HepG2 (cell line): Measurements from ENCODE around the gene SECTM1. TPM values are rescaled to one million over a fixed set of nuclear protein-coding genes. Genes with fewer than 3 reads are reported as not detected.

ENCODE experiments used
- DBP ChIP-seq: sonication (generic); formaldehyde crosslinking; IDR thresholded peaks from 2 replicates; pipeline ENCODE4 v1.4.0; 2020; ENCODE audit warnings: missing genetic modification reagents; ENCODE audit errors: not compliant biosample characterization
- ELF1 ChIP-seq: sonication (generic); formaldehyde crosslinking; IDR thresholded peaks from 2 replicates; pipeline ENCODE4 v1.4.0; 2020; ENCODE audit warnings: missing genetic modification reagents
- GPBP1L1 ChIP-seq: sonication (generic); formaldehyde crosslinking; IDR thresholded peaks from 2 replicates; pipeline ENCODE4 v1.5.0; 2020; ENCODE audit warnings: mild to moderate bottlenecking, missing genetic modification reagents
- NCOR1 ChIP-seq: fragments of 200-600 bp; sonication (generic); IDR thresholded peaks from 2 replicates; pipeline ENCODE4 v1.7.0; 2017; ENCODE audit warnings: antibody characterized with exemption, low read length, borderline replicate concordance
- REST ChIP-seq, 2 experiments: IDR thresholded peaks; 2 replicates each; pipeline ENCODE4 v1.6.1; 2011 to 2012; ENCODE audit warnings: low read length in 2 of 2, borderline replicate concordance in 1 of 2, low read depth in 1 of 2, mild to moderate bottlenecking in 1 of 2, moderate library complexity in 1 of 2
- ZNF280B ChIP-seq: sonication (generic); formaldehyde crosslinking; IDR thresholded peaks from 2 replicates; pipeline ENCODE4 v1.5.0; 2020; ENCODE audit warnings: missing genetic modification reagents, mild to moderate bottlenecking, borderline replicate concordance
- ZNF318 ChIP-seq: sonication (generic); formaldehyde crosslinking; IDR thresholded peaks from 2 replicates; pipeline ENCODE4 v1.4.0; 2020; ENCODE audit warnings: mild to moderate bottlenecking, missing genetic modification reagents
- ZNF704 ChIP-seq: sonication (generic); formaldehyde crosslinking; IDR thresholded peaks from 2 replicates; pipeline ENCODE4 v1.8.1; 2023; ENCODE audit warnings: mild to moderate bottlenecking, inconsistent platforms, moderate library complexity, missing genetic modification reagents, borderline replicate concordance
- ZNF766 ChIP-seq: sonication (generic); formaldehyde crosslinking; IDR thresholded peaks from 2 replicates; pipeline ENCODE4 v1.5.0; 2020; ENCODE audit warnings: missing genetic modification reagents, borderline replicate concordance
- polyA plus RNA-seq, 8 experiments: library from polyadenylated mRNA; depleted of rRNA in 3 of 8; stranded (reverse) in 7 of 8; unstranded in 1 of 8; fragments of >200 nt; fragmentation: Illumina TruSeq in 4 of 8; extraction: Trizol in 4 of 8; gene quantifications; 2 replicates each; pipeline versions ENCODE4 v1.2.1 to v1.2.3, GENCODE V29; 2011 to 2016; ENCODE audit warnings: low read depth in 4 of 8, missing spikeins in 1 of 8, mixed read lengths in 1 of 8; ENCODE audit not compliant: insufficient read depth in 1 of 8
- total RNA-seq, 5 experiments: library from RNA; depleted of rRNA; stranded (reverse); fragments of >200 nt; fragmentation: Illumina TruSeq; extraction: Trizol; gene quantifications; 2 replicates each; pipeline ENCODE4 v1.2.3, GENCODE V29; 2016; ENCODE audit warnings: low read depth in 1 of 5

Gene SECTM1
- total and polyA plus RNA-seq, 2 of the 13 experiments (the other 11 are each of a cell fraction or from before 2014, with no cell fraction given): 3.5 to 5.3 TPM

GRCh38 chr17:82367724-82368524, 34.4 kb upstream of the SECTM1 start (continued):
- no peak for TF ChIP-seq GPBP1L1
- 0 out of 2 replicates have a peak, but pooled peaks have one; percentile 58 for TF ChIP-seq ZNF704
- peak in 1 of 2 experiments; percentile 72; a peak in 1 of 4 replicates for TF ChIP-seq REST (IDR thresholded peaks at IDR 0.05; ENCODE audit: borderline replicate concordance in 1 of 2, low read depth in 1 of 2, low read length in 2 of 2)
- no peak for TF ChIP-seq ZNF280B (CRISPR knock-in tag)
- TF ChIP-seq ELF1: peak; percentile 77
- no peak for TF ChIP-seq ZNF766 (CRISPR knock-in tag)
- TF ChIP-seq NCOR1: no peak
- no peak for TF ChIP-seq ZNF318 (CRISPR knock-in tag)
- TF ChIP-seq DBP (CRISPR knock-in tag): no peak
